RPMI8226 (cell line): ENCODE data around the gene RHOBTB3.

ENCODE experiments used
- DNase-seq: peaks from one replicate; pipeline ENCODE4 v3.0.0-alpha.2; 2015

The RHOBTB3 gene

DNA sequence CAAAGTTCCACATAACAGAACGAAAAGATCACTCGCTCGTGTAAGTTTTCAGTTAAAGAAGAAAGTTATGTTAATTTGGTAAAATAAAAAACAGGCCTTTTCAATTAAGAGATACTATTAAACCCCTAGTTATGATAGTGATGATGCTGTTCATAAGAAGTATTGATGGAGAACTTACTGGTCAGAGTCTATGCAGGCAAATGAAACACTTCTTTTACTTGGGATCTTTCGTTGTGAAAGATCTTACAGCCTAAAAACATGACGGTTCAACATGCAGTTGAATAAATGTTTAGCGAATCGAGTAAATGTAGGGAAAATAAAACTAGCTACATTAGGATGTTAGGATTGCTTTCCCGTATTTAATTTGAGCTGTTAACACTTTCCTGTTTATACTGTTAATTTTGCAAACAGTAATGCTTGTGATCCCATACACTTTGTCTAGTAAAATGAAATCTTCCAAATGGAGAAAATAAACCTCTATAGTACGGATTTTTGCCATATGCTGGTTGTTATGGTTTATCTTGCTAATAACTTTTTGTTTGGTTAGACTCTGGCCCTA is 2.0 kb downstream of the RHOBTB3 start:
- DNase-seq: no peak

DNA sequence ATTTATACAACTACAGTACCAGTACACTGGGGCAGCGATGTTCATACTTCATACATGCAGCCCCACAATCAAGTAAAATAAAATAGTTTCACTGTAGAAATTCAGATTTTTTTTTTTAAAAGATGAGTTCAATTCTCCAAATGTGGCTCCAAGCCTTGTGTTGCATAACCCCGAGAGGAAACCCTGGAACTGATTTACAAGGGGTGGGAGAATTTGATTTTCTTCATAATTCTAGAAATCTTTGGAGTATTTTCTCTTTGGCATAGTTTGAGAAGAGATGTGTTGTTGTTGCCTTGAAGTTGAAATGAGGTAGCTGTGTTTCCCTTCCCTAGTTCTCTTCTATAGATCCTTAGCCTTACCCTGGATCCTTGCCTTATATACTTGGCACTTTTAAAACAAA is 3.1 kb downstream of the RHOBTB3 start:
- no peak for DNase-seq

DNA sequence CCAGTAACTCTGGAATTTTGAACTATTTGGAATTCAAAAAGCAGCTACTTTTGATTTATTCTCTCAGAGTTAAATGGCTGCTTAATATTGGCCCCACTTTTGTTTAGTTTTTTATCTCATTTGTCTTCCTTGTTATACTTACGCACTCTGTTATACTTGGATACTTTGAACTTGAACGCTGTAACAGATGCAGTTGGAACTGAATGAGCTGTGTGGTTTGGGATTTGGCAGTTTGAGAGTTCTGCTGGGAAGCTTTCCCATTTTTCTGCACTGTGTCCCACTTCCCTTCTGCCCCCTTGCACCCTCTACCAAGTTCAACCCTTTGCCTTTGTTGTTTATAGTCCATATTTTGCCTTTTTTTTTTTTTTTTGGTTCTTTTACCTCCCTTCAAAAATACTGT is 3.8 kb downstream of the RHOBTB3 start:
- no peak for DNase-seq

DNA sequence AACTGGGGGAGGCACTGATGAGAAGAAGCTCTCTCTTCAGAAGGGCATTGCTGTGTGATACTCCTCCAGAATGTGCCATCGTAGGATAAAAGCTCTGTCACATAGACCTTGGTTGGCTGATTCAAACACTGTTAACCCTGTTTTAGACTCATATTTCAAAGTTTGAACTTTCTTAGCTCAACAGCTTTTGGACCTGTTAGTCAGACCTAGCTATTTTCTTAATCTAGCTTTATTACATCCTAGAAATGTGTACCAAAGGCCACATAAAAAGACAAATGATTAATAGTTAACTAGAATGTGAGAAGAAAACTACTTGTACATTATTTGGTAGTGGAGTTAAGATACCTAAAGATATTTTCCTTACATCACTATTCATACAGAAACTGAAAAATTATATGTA is 4.3 kb downstream of the RHOBTB3 start:
- DNase-seq: no peak

DNA sequence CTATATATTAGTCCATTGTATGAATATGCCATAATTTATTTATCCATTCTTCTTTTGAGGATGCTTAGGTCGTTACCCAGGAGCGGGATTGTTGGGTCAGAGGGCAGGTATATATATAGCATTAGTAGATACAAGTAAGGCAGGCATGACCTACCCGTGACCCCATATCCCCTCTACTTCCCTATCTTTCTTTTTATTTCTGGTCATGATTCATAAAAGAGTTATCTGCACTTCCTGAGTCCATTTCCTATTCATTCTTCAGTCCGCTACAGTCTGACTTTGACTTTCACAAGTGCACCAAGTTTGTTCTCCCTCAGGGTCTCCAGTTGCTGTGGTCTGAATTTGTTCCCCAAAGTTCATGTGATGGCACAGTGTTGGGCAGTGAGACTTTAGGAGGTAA is 6.9 kb downstream of the RHOBTB3 start:
- DNase-seq: no peak

DNA sequence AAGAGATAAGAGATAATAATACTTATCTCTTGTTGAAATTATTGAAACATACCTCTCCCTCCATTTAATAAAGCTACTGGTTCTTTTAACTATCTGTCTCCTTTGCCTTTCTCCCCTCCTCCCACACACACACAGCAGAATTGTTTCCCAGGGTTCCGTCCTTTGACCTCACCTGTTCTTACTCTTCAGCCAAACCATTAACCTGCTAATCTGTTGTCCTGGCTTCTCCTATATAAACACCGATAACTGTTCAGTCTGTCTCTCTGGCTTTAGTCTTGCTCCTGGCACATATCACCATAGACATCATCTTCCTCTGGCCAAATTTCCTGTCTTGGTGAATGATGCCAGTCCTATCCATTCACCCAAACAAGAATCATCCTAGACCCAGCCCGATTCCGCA is 7.7 kb downstream of the RHOBTB3 start:
- no peak for DNase-seq

DNA sequence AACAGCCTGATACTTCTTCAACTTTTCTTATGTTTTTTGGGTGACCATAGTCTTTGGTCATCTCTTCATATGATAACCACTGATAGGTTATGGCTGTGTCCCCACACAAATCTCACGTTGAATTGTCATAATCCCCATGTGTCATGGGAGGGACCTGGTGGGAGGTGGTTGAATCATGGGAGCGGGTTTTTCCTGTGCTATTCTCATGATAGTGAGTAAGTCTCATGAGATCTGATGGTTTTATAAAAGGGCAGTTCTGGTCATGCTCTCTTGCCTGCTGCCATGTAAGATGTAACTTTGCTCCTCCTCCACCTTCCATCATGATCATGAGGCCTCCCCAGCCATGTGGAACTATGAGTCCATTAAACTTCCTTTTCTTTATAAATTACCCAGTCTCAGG is 8.7 kb downstream of the RHOBTB3 start:
- DNase-seq: no peak

DNA sequence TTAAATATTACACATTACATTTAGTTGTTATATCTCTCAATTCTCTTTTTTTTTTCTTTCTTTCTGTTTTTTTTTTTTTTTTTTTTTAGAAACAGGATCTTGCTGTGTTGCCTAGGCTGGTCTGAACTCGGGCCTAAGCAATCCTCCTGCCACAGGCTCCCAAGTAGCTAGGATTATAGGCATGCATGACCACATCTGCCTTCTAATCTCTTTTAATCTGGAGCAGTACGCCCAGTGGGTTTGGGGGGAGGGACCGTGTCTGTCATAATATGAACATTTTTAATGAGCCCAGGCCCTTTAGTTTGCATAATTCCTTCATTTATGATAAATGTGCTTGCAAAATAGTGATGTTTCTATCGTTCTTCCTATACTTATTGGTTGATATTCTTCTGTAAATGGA is 10.3 kb downstream of the RHOBTB3 start:
- no peak for DNase-seq

DNA sequence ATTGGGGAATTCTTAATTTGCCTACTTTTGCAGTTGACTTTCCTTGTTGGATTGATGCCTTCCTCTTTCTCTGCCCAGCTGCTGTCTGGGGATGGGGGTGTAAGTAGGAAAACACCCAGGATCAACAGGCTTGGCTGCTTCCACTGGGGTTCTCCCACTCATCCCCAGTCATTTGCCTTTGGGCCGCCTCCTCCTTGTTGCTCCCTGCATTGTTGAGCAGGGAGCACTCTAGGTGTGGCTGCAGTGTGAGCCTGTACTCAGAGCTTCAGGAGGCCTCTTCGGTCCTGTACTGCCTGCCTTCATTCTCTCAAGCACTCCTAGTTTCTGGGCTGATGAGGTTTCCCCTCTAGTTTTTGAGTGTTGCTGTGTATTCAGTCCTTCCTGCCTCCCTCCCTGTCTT is 12.1 kb downstream of the RHOBTB3 start:
- no peak for DNase-seq

DNA sequence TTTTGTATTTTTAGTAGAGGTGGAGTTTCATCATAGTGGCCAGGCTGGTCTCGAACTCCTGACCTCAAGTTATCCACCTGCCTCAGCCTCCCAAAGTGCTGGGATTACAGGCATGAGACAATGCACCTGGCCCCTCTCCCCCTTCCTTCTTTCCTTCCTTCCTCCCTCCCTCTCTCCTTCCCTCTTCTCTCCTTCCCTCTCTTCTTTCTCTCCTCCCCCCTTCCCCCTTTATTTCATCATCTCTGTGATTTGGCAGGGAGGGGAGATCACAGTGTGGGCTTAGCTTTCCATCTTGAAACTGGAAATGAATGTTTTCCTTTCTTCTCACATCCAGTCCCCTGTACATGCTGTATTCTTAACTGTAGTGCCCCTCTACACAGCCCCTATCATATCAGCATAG is 12.7 kb downstream of the RHOBTB3 start:
- no peak for DNase-seq

DNA sequence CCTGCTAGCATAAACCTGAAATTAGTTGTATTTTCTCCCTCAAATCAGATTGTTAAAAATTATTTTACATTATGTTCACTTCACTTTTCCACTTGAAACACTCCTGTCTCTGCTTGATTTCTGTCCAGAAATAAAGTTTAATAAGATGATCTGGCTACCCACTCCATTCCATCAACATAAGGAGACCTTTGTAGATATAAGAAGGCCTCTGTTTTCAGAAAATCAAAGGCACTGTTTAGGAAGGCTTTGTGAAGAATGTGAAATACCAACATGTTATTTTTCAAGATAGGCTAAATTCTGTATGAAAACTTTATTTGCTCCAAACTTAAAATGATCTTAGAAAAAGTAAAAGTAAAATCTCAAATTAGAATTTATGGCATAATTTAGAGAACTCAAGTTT is 15.1 kb downstream of the RHOBTB3 start:
- DNase-seq: no peak

DNA sequence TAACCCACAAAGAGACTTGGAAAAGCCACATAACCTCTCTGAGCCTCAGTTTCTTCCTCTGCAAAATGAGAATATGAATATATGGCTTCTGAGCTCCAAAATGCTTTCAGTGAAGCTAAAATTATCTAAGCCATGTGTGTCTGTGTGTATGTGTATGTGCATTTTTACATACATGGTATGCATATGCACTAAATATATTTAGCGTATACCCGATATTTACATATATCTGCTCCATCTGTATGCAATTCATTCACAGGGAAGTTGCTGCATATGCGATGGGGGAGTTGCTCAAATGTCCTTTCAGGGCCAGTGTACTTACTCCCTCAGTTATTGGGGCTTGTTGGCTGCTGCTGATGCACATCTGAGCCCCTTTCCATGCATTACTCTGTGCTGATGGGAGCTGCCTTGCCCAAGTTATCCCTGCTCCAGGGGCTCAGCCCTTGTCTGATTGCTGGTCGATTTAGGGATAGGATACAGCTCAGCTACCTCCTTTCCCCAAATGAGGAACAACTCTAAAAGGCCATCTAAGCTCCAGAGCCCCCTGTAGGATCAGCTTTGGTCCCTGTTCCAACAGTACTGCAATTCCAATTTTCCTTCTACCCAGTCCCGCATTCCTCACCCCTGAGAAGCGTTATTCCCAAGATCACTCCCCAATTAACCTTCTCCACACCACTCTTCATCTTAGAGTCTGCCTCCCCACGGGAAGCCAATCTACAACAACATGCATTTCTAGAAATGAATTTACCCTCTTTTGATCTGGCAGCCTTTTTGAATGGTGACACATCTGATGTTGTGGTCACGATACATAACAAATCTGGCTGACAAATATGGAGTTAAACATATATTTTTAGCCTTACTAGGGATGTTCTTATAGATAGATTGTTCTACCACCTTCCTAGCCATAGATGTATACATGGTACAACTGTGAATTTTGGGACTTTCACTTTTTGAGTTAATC is 15.9 kb downstream of the RHOBTB3 start:
- DNase-seq: no peak

DNA sequence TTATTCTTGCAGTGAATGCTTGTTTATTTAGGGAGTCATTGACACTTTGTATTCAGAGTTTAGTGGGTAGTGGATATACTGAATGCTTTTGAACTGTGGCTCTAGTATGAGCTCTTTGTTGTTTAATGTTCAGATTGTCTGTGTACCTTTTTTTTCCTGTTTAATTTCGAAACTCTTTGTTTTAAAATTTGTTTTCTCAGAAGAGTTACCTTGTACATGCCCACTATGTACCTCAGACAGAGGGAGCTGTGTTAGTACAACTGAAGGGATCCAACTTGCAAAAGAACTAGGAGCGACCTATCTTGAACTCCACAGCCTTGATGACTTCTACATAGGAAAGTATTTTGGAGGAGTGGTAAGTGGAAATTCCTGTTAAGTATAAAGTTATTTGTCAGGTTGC is 17.0 kb downstream of the RHOBTB3 start:
- no peak for DNase-seq

DNA sequence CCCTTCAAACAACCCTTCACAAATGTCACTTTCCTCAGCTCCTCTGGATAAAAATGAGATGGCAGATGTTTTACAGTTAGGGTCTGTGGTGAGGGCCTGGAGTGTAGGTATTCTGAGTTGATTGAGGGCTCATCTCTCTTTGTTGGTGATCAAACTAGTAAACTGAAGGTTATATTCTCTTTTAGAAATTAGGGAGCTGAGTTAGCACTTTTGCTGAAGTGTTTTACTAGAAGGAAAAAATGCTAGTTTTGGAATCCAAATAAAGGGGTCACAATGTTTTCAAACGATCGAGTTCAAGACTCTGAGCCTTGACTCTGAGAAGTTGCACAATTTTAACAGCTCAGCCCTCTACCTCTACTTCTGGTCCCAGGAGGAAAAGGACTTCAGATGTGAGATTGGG is 23.4 kb downstream of the RHOBTB3 start:
- DNase-seq: no peak

DNA sequence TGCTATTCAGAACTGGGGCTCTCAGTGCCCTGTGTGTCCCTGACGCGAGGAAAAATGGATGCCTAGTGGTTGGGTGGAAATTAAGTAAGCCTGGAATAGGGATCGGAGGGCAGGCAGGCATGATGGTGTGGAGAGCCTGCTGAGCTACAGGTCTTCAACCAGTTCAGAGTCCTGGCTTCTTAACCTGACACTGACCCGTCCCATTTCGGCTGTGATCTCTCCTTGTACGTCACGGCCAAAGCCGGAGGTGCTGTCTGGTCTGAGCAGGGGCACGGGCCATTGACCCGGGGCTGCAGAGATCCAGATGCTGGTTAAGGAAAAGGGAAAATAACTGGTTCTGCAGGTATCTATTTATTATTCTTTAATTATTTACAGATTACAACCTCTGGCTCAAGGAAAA is 27.9 kb downstream of the RHOBTB3 start:
- no peak for DNase-seq

DNA sequence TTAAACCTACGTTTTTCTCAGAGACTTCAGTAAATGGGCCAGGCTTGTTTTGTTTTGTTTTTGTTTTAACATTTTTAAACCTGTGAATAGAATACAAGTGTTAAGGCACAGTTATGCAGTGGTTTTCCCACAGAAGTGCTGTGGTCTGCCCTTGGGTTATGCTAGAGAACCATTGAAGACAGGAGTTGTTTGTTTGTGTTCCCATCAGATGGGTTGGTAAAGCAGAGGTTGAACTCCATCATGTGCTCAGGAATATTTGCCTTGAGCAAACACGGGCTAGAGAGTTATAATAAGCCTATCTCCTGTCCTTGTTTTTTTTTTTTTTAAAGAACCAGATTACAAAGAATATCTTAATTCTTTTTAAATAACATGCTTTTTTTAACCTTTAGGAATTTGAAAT is 28.5 kb downstream of the RHOBTB3 start:
- DNase-seq: no peak

DNA sequence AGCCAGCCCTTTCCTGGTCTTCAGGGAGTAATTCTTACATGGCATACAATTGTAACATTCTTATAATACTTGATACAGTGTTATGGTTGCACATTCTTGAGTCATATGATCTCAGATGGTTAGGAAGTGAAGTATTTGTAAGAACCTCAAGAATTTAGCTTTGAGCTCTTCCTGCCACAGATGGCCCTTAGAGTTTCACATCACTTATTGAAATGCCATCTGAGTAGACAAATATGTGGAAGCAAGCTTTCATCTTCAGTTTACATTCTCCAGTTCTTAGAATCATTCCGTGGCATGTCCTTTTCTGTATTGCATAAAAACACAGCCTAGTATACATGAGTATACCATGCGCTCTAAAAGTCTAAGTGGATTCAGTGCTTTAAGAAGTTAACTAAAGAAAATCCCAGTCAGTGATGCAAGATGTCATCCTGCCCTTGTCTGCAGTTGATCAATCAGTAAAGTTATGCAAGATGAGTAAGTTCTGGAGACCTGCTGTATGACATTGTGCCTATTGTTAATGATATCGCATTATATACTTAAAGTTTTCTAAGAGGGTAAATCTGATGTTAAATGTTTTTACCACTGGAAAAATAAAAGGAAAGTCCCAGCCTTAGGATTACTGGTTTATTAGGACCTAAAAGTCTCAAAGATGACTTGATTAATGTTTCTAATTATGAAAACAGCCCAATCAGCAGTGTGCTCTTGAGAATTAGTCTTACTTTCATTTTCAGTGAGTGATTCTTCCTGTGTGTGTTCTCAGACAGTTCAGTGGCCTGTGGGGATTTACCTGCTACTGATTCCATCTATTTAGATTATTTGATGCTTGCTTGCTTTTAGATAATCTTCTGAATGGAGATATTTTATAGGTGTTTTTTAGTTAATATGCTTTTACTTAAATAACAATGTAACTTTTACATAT is 29.4 kb downstream of the RHOBTB3 start:
- peak; percentile 75 for DNase-seq

DNA sequence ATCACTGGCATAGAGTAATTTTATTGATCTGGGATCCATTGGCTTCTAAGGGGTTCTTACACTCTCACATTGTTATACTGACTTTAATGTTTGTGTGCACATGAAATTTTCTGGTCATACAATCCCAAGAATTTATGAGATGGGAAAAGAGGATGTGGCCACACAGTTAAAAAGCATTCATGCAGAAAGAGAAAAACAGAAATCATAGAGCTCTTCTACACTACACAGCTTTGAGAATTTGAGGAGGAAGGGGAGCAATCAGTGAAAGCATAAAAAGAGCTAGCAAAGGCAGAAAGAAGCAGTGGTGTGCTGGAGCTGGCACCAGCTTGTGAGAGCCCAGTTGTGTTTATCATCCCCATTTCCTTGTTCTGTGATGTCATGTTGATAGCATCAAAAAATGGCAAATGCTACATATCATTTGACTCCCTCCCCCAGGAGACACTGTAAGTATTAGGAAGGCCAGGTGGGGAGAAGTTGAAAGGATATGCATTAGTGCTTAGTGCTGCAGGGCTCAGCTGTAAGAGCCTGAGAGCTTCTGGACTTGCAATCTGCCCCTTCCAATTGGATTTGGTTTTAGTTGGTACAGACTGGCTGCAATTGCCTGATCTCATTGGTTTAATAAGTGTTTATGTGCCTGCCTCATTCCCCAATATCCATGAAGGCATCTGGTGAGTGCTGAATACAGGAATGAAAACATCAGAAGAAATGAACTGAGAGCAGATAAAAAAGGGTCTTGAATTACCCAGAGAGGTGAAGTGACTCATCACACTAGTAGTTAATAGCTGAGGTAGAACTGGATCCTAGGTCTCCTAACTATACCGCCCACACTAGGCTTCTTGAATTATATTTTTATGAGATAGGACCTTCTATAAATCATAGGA is 30.9 kb downstream of the RHOBTB3 start:
- no peak for DNase-seq

DNA sequence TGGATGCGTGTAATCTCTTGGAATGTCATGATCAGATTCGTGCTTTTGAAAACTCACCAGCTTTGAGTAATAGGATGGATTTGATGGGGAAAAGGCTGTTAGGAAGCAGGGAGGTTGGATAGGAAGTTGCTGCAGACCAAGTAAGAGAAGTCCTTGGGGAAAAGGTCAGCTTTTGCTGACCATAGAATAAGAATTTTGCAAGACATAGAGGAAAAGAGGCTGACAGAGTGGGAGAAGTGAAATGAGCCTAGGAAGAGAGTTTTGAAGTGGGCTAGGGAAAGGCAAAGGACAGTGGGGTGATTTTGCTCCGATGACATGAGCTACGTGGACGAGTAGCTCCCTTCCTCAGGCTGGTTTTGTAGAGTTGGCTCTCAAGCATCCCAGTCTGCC is 31.5 kb downstream of the RHOBTB3 start:
- DNase-seq: no peak

DNA sequence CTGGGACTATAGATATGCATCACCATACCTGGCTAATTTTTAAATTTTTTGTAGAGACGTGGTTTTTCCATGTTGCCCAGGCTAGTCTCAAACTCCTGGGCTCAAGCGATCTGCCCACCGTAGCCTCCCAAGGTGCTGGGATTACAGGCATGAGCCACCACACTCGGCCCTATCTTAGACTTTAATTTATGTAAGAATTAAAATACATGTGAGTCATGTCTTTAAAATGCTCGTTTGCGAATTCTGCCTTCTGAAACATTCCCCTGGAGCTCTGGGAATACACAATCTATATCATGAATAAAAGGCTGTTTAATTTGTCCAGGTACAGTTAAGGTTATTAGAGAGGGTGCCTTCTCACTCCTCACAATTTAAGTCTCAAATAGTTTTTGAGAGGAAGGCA is 32.8 kb downstream of the RHOBTB3 start:
- DNase-seq: no peak

DNA sequence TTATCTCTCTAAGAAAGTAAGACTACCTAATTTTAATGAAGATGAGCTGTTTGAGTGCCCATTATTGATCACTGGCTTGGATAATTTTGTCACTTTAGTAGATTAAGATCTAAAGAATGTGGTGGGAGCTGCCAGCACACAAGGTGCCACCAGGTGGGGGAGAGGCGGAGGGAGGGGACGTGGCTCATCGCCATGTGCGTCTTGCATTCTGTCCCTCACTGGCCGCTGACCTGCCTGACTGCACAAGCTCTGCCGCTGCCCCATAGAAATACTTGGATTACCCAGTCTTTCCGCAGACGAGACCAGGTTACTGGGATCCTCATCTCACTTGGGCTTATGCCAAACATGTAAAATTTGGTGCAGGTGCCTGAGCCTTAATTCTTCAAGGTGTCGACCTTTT is 37.6 kb downstream of the RHOBTB3 start:
- DNase-seq: no peak

DNA sequence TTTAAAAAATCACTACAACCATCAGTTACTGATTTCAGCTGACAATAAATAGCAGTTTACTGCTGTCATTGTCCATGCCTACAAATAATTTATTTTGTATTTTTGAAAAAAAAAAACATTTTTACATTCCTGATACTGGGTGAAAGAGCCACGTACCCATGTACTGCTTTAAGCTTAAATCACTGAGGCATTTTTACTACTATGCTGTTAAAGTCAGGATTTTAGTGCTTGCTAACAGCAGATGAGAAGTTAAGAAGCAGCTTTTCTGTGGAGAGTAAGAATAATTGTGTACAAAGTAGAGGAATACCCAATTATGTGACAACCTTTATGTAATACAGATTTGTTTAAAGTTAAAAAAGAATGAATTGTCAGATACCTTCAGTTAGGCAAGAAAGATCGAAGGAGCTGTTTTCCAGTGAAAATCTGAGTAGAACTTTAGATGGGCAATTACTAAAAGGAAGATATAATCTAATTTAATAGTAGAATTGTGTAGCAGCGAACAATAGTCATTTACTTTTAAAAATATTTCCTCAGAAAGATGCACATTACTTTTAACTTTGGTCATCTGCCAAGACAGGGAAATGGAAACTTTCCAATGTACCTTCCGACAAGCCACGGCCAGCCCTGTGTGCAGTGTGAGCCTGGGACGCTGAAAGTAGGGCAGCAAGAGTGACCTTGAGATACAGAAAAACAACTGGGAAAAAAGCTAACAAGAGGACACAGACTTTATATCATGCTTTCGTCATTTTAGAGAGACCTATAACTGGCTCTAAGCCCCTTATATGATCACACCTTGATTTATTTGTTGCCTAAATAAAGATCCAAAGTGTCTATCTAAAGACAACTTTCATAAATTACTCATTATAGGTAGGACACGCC is 39.9 kb downstream of the RHOBTB3 start:
- DNase-seq: no peak
